ENCODE measurements around the gene SNRK. TPM values are rescaled to one million over a fixed set of nuclear protein-coding genes. Genes with fewer than 3 reads are reported as not detected.
A peak's percentile ranks its signal among the peaks of the same experiment; 100 is the strongest.

The SNRK gene
- total and polyA plus RNA-seq, 2 of the 13 experiments (the other 11 are each of a cell fraction or from before 2014, with no cell fraction given) = 11.4 to 16.1 TPM

- TF ChIP-seq ZNF281 (CRISPR knock-in tag; IDR thresholded peaks at IDR 0.05; ENCODE audit: borderline replicate concordance) (no peak), RAD21 (CRISPR knock-in tag; IDR thresholded peaks at IDR 0.05) (no peak), ARHGAP35 (CRISPR knock-in tag; IDR thresholded peaks at IDR 0.05; ENCODE audit: borderline replicate concordance) (no peak), SMARCC2 (IDR thresholded peaks at IDR 0.05) (no peak), BHLHE40 (IDR thresholded peaks at IDR 0.05; ENCODE audit: low read length) (no peak), ZMAT5 (CRISPR knock-in tag; IDR thresholded peaks at IDR 0.05; ENCODE audit: borderline replicate concordance, low read depth) (no peak), SOX5 (CRISPR knock-in tag; IDR thresholded peaks at IDR 0.05; ENCODE audit: borderline replicate concordance) (peak; percentile 42; the same call in 1 of the 2 replicates), HOXA3 (CRISPR knock-in tag; IDR thresholded peaks at IDR 0.05) (no peak), ZHX1 (CRISPR knock-in tag; IDR thresholded peaks at IDR 0.05; ENCODE audit: low read depth) (no peak), AHDC1 (CRISPR knock-in tag; IDR thresholded peaks at IDR 0.05; ENCODE audit: borderline replicate concordance) (peak; percentile 41; the same call in 1 of the 2 replicates), ARID2 (CRISPR knock-in tag; IDR thresholded peaks at IDR 0.05; ENCODE audit: borderline replicate concordance) (no peak), ZNF383 (CRISPR knock-in tag; IDR thresholded peaks at IDR 0.05; ENCODE audit: borderline replicate concordance) (no peak), ARID5B (CRISPR knock-in tag; IDR thresholded peaks at IDR 0.05) (peak; percentile 54; the same call in 1 of the 2 replicates)
Measured at GRCh38 chr3:43288850-43289249, 2.5 kb downstream of the SNRK start (continued).

All from HepG2 (cell line).